Measurements from ENCODE around the gene PPP6C. TPM values are rescaled to one million over a fixed set of nuclear protein-coding genes. Genes with fewer than 3 reads are reported as not detected.

PPP6C gene
- total and polyA plus RNA-seq, 2 of the 13 experiments (the other 11 are each of a cell fraction or from before 2014, with no cell fraction given), result 18.5 to 20.9 TPM

GRCh38 chr9:125200216-125201047 is 10.8 kb upstream of the PPP6C start, which contains the start of gene RABEPK (continued):
- TF ChIP-seq PATZ1 (CRISPR knock-in tag; IDR thresholded peaks at IDR 0.05) (peak; percentile 65), ZNF607 (CRISPR knock-in tag; IDR thresholded peaks at IDR 0.05; ENCODE audit: borderline replicate concordance) (peak; percentile 87; the same call in 1 of the 2 replicates), RERE (CRISPR knock-in tag; IDR thresholded peaks at IDR 0.05; ENCODE audit: low read depth) (no peak), IRF2 (CRISPR knock-in tag; IDR thresholded peaks at IDR 0.05) (peak; percentile 76), ZNF383 (CRISPR knock-in tag; IDR thresholded peaks at IDR 0.05; ENCODE audit: borderline replicate concordance) (peak; percentile 6; the same call in 1 of the 2 replicates), U2AF1 (optimal IDR thresholded peaks at IDR 0.05; ENCODE audit: low read depth, low read length) (peak; percentile 22), ZNF337 (CRISPR knock-in tag; IDR thresholded peaks at IDR 0.05; ENCODE audit: borderline replicate concordance, low read depth) (peak; percentile 80; the same call in 1 of the 2 replicates), UBTF (CRISPR knock-in tag; IDR thresholded peaks at IDR 0.05) (peak; percentile 67), ZZZ3 (CRISPR knock-in tag; IDR thresholded peaks at IDR 0.05; ENCODE audit: borderline replicate concordance) (no peak; the same call in 1 of the 2 replicates), DR1 (CRISPR knock-in tag; IDR thresholded peaks at IDR 0.05) (peak; percentile 71), BRD4 (CRISPR knock-in tag; IDR thresholded peaks at IDR 0.05) (0 out of 2 replicates have a peak, but pooled peaks have one; percentile 6), ELF3 (CRISPR knock-in tag; IDR thresholded peaks at IDR 0.05) (peak; percentile 87), ZBTB42 (CRISPR knock-in tag; IDR thresholded peaks at IDR 0.05) (no peak)
